ENCODE data around the gene SSPN.

DNA sequence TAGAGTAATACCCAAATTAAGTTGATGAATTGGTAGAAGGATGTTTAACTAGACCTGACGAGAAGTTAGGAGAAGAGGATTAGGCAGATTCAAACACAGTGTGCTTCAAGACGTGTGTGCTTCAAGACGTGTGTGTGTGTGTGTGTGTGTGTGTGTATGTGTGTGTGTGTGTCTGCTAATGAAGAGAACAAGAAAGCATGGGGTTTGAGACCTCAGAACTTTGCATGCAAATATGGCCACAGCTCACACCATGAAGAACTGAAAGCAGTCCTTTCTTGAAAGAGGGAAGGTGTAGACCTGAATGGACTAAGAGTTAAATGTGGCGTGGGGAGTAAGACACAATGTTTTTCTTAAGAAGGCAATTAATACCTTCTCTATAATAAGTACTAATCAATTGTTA lies 32.5 kb upstream of the SSPN start:
- TF ChIP-seq, protein P1, sequence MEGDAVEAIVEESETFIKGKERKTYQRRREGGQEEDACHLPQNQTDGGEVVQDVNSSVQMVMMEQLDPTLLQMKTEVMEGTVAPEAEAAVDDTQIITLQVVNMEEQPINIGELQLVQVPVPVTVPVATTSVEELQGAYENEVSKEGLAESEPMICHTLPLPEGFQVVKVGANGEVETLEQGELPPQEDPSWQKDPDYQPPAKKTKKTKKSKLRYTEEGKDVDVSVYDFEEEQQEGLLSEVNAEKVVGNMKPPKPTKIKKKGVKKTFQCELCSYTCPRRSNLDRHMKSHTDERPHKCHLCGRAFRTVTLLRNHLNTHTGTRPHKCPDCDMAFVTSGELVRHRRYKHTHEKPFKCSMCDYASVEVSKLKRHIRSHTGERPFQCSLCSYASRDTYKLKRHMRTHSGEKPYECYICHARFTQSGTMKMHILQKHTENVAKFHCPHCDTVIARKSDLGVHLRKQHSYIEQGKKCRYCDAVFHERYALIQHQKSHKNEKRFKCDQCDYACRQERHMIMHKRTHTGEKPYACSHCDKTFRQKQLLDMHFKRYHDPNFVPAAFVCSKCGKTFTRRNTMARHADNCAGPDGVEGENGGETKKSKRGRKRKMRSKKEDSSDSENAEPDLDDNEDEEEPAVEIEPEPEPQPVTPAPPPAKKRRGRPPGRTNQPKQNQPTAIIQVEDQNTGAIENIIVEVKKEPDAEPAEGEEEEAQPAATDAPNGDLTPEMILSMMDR (IDR thresholded peaks at IDR 0.05), result no peak
- no peak for TF ChIP-seq POLR2A (IDR thresholded peaks at IDR 0.05)
